ENCODE measurements around the gene TTLL8. TPM values are rescaled to one million over a fixed set of nuclear protein-coding genes. Genes with fewer than 3 reads are reported as not detected.

Gene TTLL8
- total and polyA plus RNA-seq, 11 donors = not detected

- no peaks in the 10 kb centered on the region for H3K4me1 ChIP-seq
- H3K36me3 ChIP-seq = no peaks in the 10 kb centered on the region
- TF ChIP-seq POLR2A (IDR thresholded peaks at IDR 0.05) = no peak
- TF ChIP-seq CTCF (IDR thresholded peaks at IDR 0.05) = no peak
- DNase-seq = no peak
- no peak for ATAC-seq
- 76 to 85% (median 81%) methylated on average over 9 of the region's 9 CpGs for WGBS, 4 donors
- no peak overlapping the region for H3K27ac ChIP-seq
- intact Hi-C loops (cut with DNase I) = no loop called here
- peaks cover 0 to 33% (median 3%) of the 10 kb centered on the region in 9 donors for H3K27me3 ChIP-seq
- H3K9me3 ChIP-seq = no peaks in the 10 kb centered on the region
- H3K4me3 ChIP-seq = no peak overlapping the region
Measured at GRCh38 chr22:50078761-50079160, 20.7 kb upstream of the TTLL8 start.

GRCh38 chr22:50078246-50078645, 20.1 kb upstream of the TTLL8 start:
- no peak for DNase-seq
- no peak for TF ChIP-seq CTCF (IDR thresholded peaks at IDR 0.05)
- no peak for TF ChIP-seq POLR2A (IDR thresholded peaks at IDR 0.05)
- no peaks in the 10 kb centered on the region for H3K4me1 ChIP-seq

GRCh38 chr22:50076646-50077535, 18.8 kb upstream of the TTLL8 start:
- DNase-seq (no peak), ATAC-seq (no peak)
- 77 to 82% (median 82%) methylated on average over 36 to 43 of the region's 43 CpGs for WGBS, 4 donors
- Histone ChIP-seq H3K9me3 (no peaks in the 10 kb centered on the region), H3K36me3 (no peaks in the 10 kb centered on the region), H3K27ac (no peak overlapping the region), H3K4me3 (no peak overlapping the region), H3K4me1 (no peaks in the 10 kb centered on the region), H3K27me3 (peaks cover 0 to 24% (median 3%) of the 10 kb centered on the region in 9 donors)
- intact Hi-C loops (cut with DNase I) = no loop called here
- no peak for TF ChIP-seq POLR2A (IDR thresholded peaks at IDR 0.05)
- no peak for TF ChIP-seq CTCF (IDR thresholded peaks at IDR 0.05)

More at GRCh38 chr22:50078246-50078645, 20.1 kb upstream of the TTLL8 start:
- Histone ChIP-seq H3K27me3 (peaks cover 0 to 28% (median 3%) of the 10 kb centered on the region in 9 donors), H3K4me3 (no peak overlapping the region), H3K36me3 (no peaks in the 10 kb centered on the region), H3K27ac (no peak overlapping the region), H3K9me3 (no peaks in the 10 kb centered on the region)
- WGBS, 4 donors = 94 to 96% (median 95%) methylated on average over 13 of the region's 13 CpGs
- no peak for ATAC-seq
- intact Hi-C loops (cut with DNase I) = no loop called here

Measured in heart left ventricle (tissue), 16 donors.